ENCODE data around the gene DAND5. TPM values are rescaled to one million over a fixed set of nuclear protein-coding genes. Genes with fewer than 3 reads are reported as not detected.
A peak's percentile ranks its signal among the peaks of the same experiment; 100 is the strongest.

The DAND5 gene
- polyA plus RNA-seq, 1 experiment: not detected

DNA sequence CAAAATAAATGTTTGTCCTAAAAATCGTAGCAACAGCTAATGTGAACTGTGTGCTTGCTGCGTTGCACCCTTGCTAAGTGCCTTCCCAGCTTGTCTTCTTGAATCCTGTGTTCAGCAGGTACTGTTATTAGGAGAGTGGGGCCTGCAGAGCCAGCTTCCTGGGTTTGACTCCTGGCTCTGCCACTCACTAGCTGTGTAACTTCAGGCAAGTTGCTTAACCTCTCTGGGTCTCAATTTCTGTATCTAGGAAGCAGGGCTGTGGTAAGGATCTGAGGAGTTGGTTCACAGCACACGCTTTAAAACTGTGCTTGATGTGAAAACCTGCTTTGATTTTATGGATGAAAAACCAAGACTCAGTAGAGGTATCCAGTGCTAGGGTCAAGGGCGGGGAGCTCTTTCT is 35.9 kb downstream of the DAND5 start:
- POLR2A ChIA-PET: no interaction called here
- Histone ChIP-seq H3K27me3 (ENCODE audit: control insufficient read depth, insufficient read depth, low read length) (no peaks in the 10 kb centered on the region), H3K36me3 (ENCODE audit: control insufficient read depth, insufficient read depth, low read length) (peaks cover 5% of the 10 kb centered on the region; the same call in 1 of the 2 replicates), H3K4me3 (ENCODE audit: low read depth, low read length) (no peak overlapping the region)
- TF ChIP-seq CTCF (IDR thresholded peaks at IDR 0.05; ENCODE audit: insufficient read depth, low read depth, low read length): no peak
- CTCF ChIA-PET: interaction anchor here (1.1 to 5.4 kb wide), 5 partner anchors 13 to 77 kb away, joined by 3 to 23 read pairs (median 6); no protein-coding TSS in a partner anchor
- no peak for DNase-seq (ENCODE audit: low read depth)

GRCh38 chr19:13005861-13006370 is 36.5 kb downstream of the DAND5 start:
- DNase-seq (ENCODE audit: low read depth): no peak
- CTCF ChIA-PET: interaction anchor here (0.9 to 5.4 kb wide), 8 partner anchors 9 to 76 kb away, joined by 3 to 23 read pairs (median 6); no protein-coding TSS in a partner anchor
- no peak for TF ChIP-seq CTCF (IDR thresholded peaks at IDR 0.05; ENCODE audit: insufficient read depth, low read depth, low read length)
- H3K27me3 ChIP-seq (ENCODE audit: control insufficient read depth, insufficient read depth, low read length): no peaks in the 10 kb centered on the region
- H3K36me3 ChIP-seq (ENCODE audit: control insufficient read depth, insufficient read depth, low read length): peaks cover 8% of the 10 kb centered on the region
- no peak overlapping the region for H3K4me3 ChIP-seq (ENCODE audit: low read depth, low read length)
- POLR2A ChIA-PET: interaction anchor here (0.6 kb wide), 1 partner anchor 641 kb away, joined by 3 read pairs; no protein-coding TSS in a partner anchor

GRCh38 chr19:13006431-13007281 is 37.3 kb downstream of the DAND5 start:
- no peaks in the 10 kb centered on the region for H3K27me3 ChIP-seq (ENCODE audit: control insufficient read depth, insufficient read depth, low read length)
- ChIA-PET CTCF (interaction anchor here (0.9 to 5.4 kb wide), 6 partner anchors 9 to 76 kb away, joined by 3 to 23 read pairs (median 5); no protein-coding TSS in a partner anchor), POLR2A (interaction anchor here (0.6 kb wide), 1 partner anchor 640 kb away, joined by 3 read pairs; no protein-coding TSS in a partner anchor)
- no peak for DNase-seq (ENCODE audit: low read depth)
- no peak overlapping the region for H3K4me3 ChIP-seq (ENCODE audit: low read depth, low read length)
- TF ChIP-seq CTCF (IDR thresholded peaks at IDR 0.05; ENCODE audit: insufficient read depth, low read depth, low read length): no peak
- H3K36me3 ChIP-seq (ENCODE audit: control insufficient read depth, insufficient read depth, low read length): peaks cover 8% of the 10 kb centered on the region

- CTCF ChIA-PET: interaction anchor here (1.0 to 1.9 kb wide), 5 partner anchors 10 to 42 kb away, joined by 3 to 8 read pairs (median 3); no protein-coding TSS in a partner anchor
- no peak for DNase-seq (ENCODE audit: low read depth)
Observed at GRCh38 chr19:13007292-13008045, 38.1 kb downstream of the DAND5 start.

More at GRCh38 chr19:13007292-13008045, 38.1 kb downstream of the DAND5 start:
- no peak overlapping the region for H3K4me3 ChIP-seq (ENCODE audit: low read depth, low read length)
- no peaks in the 10 kb centered on the region for H3K27me3 ChIP-seq (ENCODE audit: control insufficient read depth, insufficient read depth, low read length)
- POLR2A ChIA-PET: no interaction called here
- peak; percentile 21; the same call in 1 of the 2 replicates for TF ChIP-seq CTCF (IDR thresholded peaks at IDR 0.05; ENCODE audit: insufficient read depth, low read depth, low read length)
- peaks cover 8% of the 10 kb centered on the region for H3K36me3 ChIP-seq (ENCODE audit: control insufficient read depth, insufficient read depth, low read length)

Measured in BJ (cell line).